Activated naive CD4-positive, alpha-beta T cell treated with anti-CD3 and anti-CD28 coated beads, Interleukin-2, amount 50 U/mL, for 72 hours (primary cell): ENCODE measurements around the gene TST. TPM values are rescaled to one million over a fixed set of nuclear protein-coding genes. Genes with fewer than 3 reads are reported as not detected.

Experiments
- ATAC-seq, 2 donors: fragments of 150-1000 bp; cut with Tn5 transposase; 2 replicates each; pipeline ENCODE4 v1.10.0; 2021; ENCODE audit warnings: mild to moderate bottlenecking in 2 of 2, moderate library complexity in 2 of 2
- DNase-seq, 2 donors: peaks; one replicate each; pipeline ENCODE4 v3.0.0; 2021 to 2022; ENCODE audit warnings: low spot score in 2 of 2
- H3K27ac Mint-ChIP-seq, 2 donors: one replicate each; pipeline ENCODE4 v1.8.0; 2022; ENCODE audit warnings: mild to moderate bottlenecking in 2 of 2, mixed read lengths in 2 of 2
- H3K36me3 Mint-ChIP-seq, 2 donors: one replicate each; pipeline ENCODE4 v1.8.0; 2022; ENCODE audit warnings: mixed read lengths in 2 of 2
- H3K9me3 Mint-ChIP-seq, 2 donors: one replicate each; pipeline ENCODE4 v1.8.0; 2022; ENCODE audit warnings: mixed read lengths in 2 of 2
- total RNA-seq, 2 donors: library from RNA; stranded (reverse); gene quantifications; one replicate each; pipeline ENCODE4 v1.2.3, GENCODE V29; 2022

The TST gene
- 1 to 10 TPM; 5.1 to 5.3 TPM for total RNA-seq

- peak; percentile 56 to 69 for DNase-seq
- peak within 1 kb of the TSS; percentile 85 to 88 for H3K27ac Mint-ChIP-seq
- H3K9me3 Mint-ChIP-seq, result no peaks in the 10 kb centered on the region
- peak; percentile 87 to 92 for ATAC-seq
- H3K36me3 Mint-ChIP-seq, result no peaks in the 10 kb centered on the region
These were observed at the start of gene TST, which contains the start of gene MPST for GRCh38 chr22:37019309-37020191. Gene TST, minus strand, starts transcription at chr22:37019447. Its CDS starts 715 bp downstream, at chr22:37018732. Gene MPST, plus strand, starts transcription at chr22:37019742. Its CDS starts 95 bp downstream, at chr22:37019837.

- Mint-ChIP-seq H3K36me3 (no peaks in the 10 kb centered on the region), H3K27ac (no peak overlapping the region), H3K9me3 (no peaks in the 10 kb centered on the region)
- DNase-seq (no peak), ATAC-seq (peak in 1 of 2 donors; percentile 36)
These were observed 49.6 kb upstream of the TST start for GRCh38 chr22:37068859-37069258.

GRCh38 chr22:37067428-37067827 lies 48.2 kb upstream of the TST start:
- Mint-ChIP-seq H3K36me3 (no peaks in the 10 kb centered on the region), H3K9me3 (no peaks in the 10 kb centered on the region), H3K27ac (peak overlapping the region; percentile 0 to 28)
- no peak for DNase-seq
- ATAC-seq, result no peak

- ATAC-seq (no peak), DNase-seq (no peak)
- no peaks in the 10 kb centered on the region for H3K36me3 Mint-ChIP-seq
- H3K27ac Mint-ChIP-seq, result no peak overlapping the region
- H3K9me3 Mint-ChIP-seq, result no peaks in the 10 kb centered on the region
These were observed 46.7 kb upstream of the TST start for GRCh38 chr22:37065961-37066360.

GRCh38 chr22:37065180-37065579 lies 45.9 kb upstream of the TST start:
- no peak for ATAC-seq
- H3K9me3 Mint-ChIP-seq, result no peaks in the 10 kb centered on the region

GRCh38 chr22:37064553-37064952 lies 45.3 kb upstream of the TST start:
- ATAC-seq, result no peak
- H3K27ac Mint-ChIP-seq, result peak overlapping the region in 1 of 2 donors; percentile 31
- DNase-seq, result no peak
- H3K36me3 Mint-ChIP-seq, result peaks cover 0 to 5% of the 10 kb centered on the region in 2 donors
- H3K9me3 Mint-ChIP-seq, result no peaks in the 10 kb centered on the region

More at GRCh38 chr22:37065180-37065579, 45.9 kb upstream of the TST start:
- no peak overlapping the region for H3K27ac Mint-ChIP-seq
- peaks cover 0 to 5% of the 10 kb centered on the region in 2 donors for H3K36me3 Mint-ChIP-seq
- no peak for DNase-seq

GRCh38 chr22:37063431-37064420 lies 44.5 kb upstream of the TST start:
- Mint-ChIP-seq H3K36me3 (peaks cover 0 to 5% of the 10 kb centered on the region in 2 donors), H3K27ac (peak overlapping the region in 1 of 2 donors; percentile 31), H3K9me3 (no peaks in the 10 kb centered on the region)
- ATAC-seq, result no peak
- no peak for DNase-seq

- DNase-seq (no peak), ATAC-seq (no peak)
- H3K27ac Mint-ChIP-seq, result no peak overlapping the region
- H3K9me3 Mint-ChIP-seq, result no peaks in the 10 kb centered on the region
- H3K36me3 Mint-ChIP-seq, result peaks cover 0 to 5% of the 10 kb centered on the region in 2 donors
These were observed 43.6 kb upstream of the TST start for GRCh38 chr22:37062702-37063381.

GRCh38 chr22:37062376-37062675 lies 43.1 kb upstream of the TST start:
- peaks cover 0 to 5% of the 10 kb centered on the region in 2 donors for H3K36me3 Mint-ChIP-seq
- peak overlapping the region in 1 of 2 donors; percentile 79 for H3K27ac Mint-ChIP-seq
- DNase-seq, result no peak
- no peaks in the 10 kb centered on the region for H3K9me3 Mint-ChIP-seq
- ATAC-seq, result no peak

- peak overlapping the region in 1 of 2 donors; percentile 79 for H3K27ac Mint-ChIP-seq
- DNase-seq, result no peak
- no peak for ATAC-seq
- no peaks in the 10 kb centered on the region for H3K9me3 Mint-ChIP-seq
- peaks cover 0 to 5% of the 10 kb centered on the region in 2 donors for H3K36me3 Mint-ChIP-seq
These were observed 42.5 kb upstream of the TST start for GRCh38 chr22:37061611-37062375.

- ATAC-seq (peak; percentile 79 to 89), DNase-seq (peak in 1 of 2 donors; percentile 52)
- Mint-ChIP-seq H3K27ac (peak overlapping the region in 1 of 2 donors; percentile 72), H3K9me3 (no peaks in the 10 kb centered on the region), H3K36me3 (peaks cover 0 to 5% of the 10 kb centered on the region in 2 donors)
These were observed 41.8 kb upstream of the TST start for GRCh38 chr22:37060801-37061610.

GRCh38 chr22:37059876-37060449 lies 40.7 kb upstream of the TST start:
- peak in 1 of 2 donors; percentile 23 for ATAC-seq
- Mint-ChIP-seq H3K9me3 (no peaks in the 10 kb centered on the region), H3K36me3 (peaks cover 0 to 5% of the 10 kb centered on the region in 2 donors), H3K27ac (no peak overlapping the region)
- no peak for DNase-seq

- DNase-seq (no peak), ATAC-seq (no peak)
- H3K9me3 Mint-ChIP-seq, result no peaks in the 10 kb centered on the region
- no peak overlapping the region for H3K27ac Mint-ChIP-seq
- H3K36me3 Mint-ChIP-seq, result peaks cover 0 to 5% of the 10 kb centered on the region in 2 donors
These were observed 39.9 kb upstream of the TST start for GRCh38 chr22:37058917-37059701.
